Measurements from ENCODE around the gene F12. TPM values are rescaled to one million over a fixed set of nuclear protein-coding genes. Genes with fewer than 3 reads are reported as not detected.

F12 gene
- polyA plus RNA-seq, 1 experiment, result 0.35 TPM

DNA sequence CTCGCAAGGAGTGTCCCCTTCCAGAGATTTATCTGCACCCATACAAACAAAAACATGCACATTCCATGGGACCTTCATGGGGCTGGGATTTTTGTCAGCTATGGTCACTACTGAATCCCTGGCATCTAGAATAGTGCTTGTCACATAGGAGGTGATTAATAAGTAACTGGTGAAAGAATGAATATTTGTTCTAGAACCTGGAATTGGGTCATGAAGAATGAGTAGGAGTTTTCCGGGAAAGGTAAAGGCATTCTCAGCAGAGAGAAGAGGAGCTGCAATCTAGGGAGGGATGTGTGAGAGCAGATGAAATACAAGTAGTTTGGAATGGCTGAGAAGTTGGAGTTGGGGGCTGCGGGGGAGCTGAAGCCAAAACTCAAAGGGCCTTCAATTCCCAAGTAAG, 55.1 kb downstream of the F12 start:
- Histone ChIP-seq H3K27me3 (ENCODE audit: control insufficient read depth, insufficient read depth, low read length) (peaks cover 3% of the 10 kb centered on the region), H3K27ac (ENCODE audit: low read depth, low read length) (no peak overlapping the region), H3K9me3 (ENCODE audit: control insufficient read depth, insufficient read depth, low read length) (no peaks in the 10 kb centered on the region; the same call in 1 of the 2 replicates), H3K4me3 (ENCODE audit: low read depth, low read length) (no peak overlapping the region)
- ChIA-PET POLR2A (no interaction called here), CTCF (interaction anchor here (1.0 to 1.9 kb wide), 3 partner anchors 13 to 36 kb away, joined by 3 to 4 read pairs (median 3); no protein-coding TSS in a partner anchor)
- DNase-seq (ENCODE audit: low read depth, low spot score), result no peak
- TF ChIP-seq, protein P1, sequence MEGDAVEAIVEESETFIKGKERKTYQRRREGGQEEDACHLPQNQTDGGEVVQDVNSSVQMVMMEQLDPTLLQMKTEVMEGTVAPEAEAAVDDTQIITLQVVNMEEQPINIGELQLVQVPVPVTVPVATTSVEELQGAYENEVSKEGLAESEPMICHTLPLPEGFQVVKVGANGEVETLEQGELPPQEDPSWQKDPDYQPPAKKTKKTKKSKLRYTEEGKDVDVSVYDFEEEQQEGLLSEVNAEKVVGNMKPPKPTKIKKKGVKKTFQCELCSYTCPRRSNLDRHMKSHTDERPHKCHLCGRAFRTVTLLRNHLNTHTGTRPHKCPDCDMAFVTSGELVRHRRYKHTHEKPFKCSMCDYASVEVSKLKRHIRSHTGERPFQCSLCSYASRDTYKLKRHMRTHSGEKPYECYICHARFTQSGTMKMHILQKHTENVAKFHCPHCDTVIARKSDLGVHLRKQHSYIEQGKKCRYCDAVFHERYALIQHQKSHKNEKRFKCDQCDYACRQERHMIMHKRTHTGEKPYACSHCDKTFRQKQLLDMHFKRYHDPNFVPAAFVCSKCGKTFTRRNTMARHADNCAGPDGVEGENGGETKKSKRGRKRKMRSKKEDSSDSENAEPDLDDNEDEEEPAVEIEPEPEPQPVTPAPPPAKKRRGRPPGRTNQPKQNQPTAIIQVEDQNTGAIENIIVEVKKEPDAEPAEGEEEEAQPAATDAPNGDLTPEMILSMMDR (IDR thresholded peaks at IDR 0.05; ENCODE audit: low read depth, low read length), result no peak

DNA sequence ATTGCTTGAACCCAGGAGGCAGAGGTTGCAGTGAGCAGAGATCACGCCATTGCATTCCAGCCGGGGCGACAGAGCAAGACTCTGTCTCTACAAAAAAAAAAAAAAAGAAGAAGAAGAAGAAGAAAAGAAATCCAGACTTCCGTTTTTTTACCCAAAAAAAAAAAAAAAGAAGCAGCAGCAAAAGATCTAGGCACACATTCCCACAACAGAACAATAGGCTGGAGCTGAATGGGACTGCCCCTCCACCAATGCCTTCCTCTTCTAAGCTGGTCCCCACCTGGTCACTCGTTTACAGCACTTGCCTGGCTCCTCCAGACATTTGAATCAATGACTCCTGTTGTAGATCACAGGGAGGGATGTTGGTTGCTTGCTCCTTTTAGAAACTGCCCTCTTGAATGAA, 56.3 kb downstream of the F12 start:
- Histone ChIP-seq H3K27ac (ENCODE audit: low read depth, low read length) (no peak overlapping the region), H3K9me3 (ENCODE audit: control insufficient read depth, insufficient read depth, low read length) (no peaks in the 10 kb centered on the region; the same call in 1 of the 2 replicates), H3K27me3 (ENCODE audit: control insufficient read depth, insufficient read depth, low read length) (peaks cover 2% of the 10 kb centered on the region), H3K4me3 (ENCODE audit: low read depth, low read length) (no peak overlapping the region)
- no peak for DNase-seq (ENCODE audit: low read depth, low spot score)
- TF ChIP-seq, protein P1 (IDR thresholded peaks at IDR 0.05; ENCODE audit: low read depth, low read length), result no peak
- ChIA-PET CTCF (no interaction called here), POLR2A (no interaction called here)

Other genes starting within 250 kb of the F12 start
- 35.4 and 38.8 TPM in 2 replicates for gene RAB24, start 105.8 kb downstream of the F12 start, polyA plus RNA-seq (2011; rRNA removed)
- 135 and 158 TPM in 2 replicates for gene PRELID1, start 105.8 kb downstream of the F12 start, polyA plus RNA-seq (2011; rRNA removed)
- gene MXD3, start 97.7 kb downstream of the F12 start, polyA plus RNA-seq (2011; rRNA removed), result 2.8 and 2.9 TPM in 2 replicates
- 150 and 212 TPM in 2 replicates for gene LMAN2, start 57.9 kb downstream of the F12 start, polyA plus RNA-seq (2011; rRNA removed)
- gene RGS14, start 51.6 kb downstream of the F12 start, polyA plus RNA-seq (2011; rRNA removed), result 2.6 and 4.4 TPM in 2 replicates
- gene SLC34A1, start 25.1 kb downstream of the F12 start, polyA plus RNA-seq (2011; rRNA removed), result not detected in 2 replicates
- not detected in 2 replicates for gene PFN3, start 8.9 kb downstream of the F12 start, polyA plus RNA-seq (2011; rRNA removed)
- gene GRK6, start 17.1 kb upstream of the F12 start, polyA plus RNA-seq (2011; rRNA removed), result 16.4 and 21.4 TPM in 2 replicates
- gene PRR7, start 37.2 kb upstream of the F12 start, polyA plus RNA-seq (2011; rRNA removed), result 1.0 and 1.6 TPM in 2 replicates
- gene DBN1, start 64.1 kb upstream of the F12 start, polyA plus RNA-seq (2011; rRNA removed), result 146 and 164 TPM in 2 replicates
- gene PDLIM7, start 88.0 kb upstream of the F12 start, polyA plus RNA-seq (2011; rRNA removed), result 195 and 268 TPM in 2 replicates
- gene DOK3, start 100.3 kb upstream of the F12 start, polyA plus RNA-seq (2011; rRNA removed), result 0.50 and 0.96 TPM in 2 replicates
- gene DDX41, start 107.4 kb upstream of the F12 start, polyA plus RNA-seq (2011; rRNA removed), result 71.8 and 96.0 TPM in 2 replicates
- 28.7 and 30.1 TPM in 2 replicates for gene FAM193B, start 145.0 kb upstream of the F12 start, polyA plus RNA-seq (2011; rRNA removed)
- gene TMED9, start 182.6 kb upstream of the F12 start, polyA plus RNA-seq (2011; rRNA removed), result 307 and 376 TPM in 2 replicates
- 18.3 and 26.2 TPM in 2 replicates for gene B4GALT7, start 190.6 kb upstream of the F12 start, polyA plus RNA-seq (2011; rRNA removed)

Measured in AG04450 (cell line).